ENCODE results near the gene DALRD3.

DALRD3 gene

DNA sequence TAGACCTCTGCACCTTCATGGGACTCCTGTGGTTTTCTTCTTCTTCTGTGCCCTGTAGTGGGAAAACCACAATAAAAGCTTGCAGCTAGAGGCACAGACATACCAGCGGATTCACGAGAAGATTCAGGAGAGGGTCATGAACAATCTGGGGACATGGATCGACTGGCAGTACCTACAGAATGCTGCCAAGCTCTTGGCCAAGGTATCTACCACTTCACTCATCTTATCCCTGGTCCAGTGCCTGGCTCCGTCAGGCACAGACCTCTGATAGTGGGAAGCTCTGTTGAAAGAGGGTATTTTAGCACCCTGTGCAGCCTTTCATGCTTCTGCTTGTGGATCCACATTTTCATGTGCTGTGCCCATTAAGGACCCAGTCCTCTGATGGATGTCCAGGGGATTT, 38.1 kb downstream of the DALRD3 start:
- DNase-seq (ENCODE audit: low read depth): no peak

DNA sequence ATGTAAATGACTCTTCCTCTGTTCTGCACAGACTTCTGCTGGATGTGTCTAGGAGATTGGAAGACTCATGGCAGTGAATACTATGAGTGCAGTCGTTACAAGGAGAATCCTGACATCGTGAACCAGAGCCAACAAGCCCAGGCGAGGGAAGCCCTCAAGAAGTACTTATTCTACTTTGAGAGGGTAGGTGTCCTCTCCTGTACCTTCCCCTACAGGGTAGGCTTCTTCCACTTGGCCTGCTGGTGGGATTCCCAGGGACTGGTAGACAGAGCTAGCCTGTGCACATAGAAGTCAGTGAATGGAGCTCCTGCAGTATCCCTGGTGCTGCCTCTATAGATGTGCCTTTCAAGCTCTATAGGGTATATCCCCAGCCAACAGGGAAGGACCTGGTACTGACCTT, 38.9 kb downstream of the DALRD3 start:
- no peak for DNase-seq (ENCODE audit: low read depth)

DNA sequence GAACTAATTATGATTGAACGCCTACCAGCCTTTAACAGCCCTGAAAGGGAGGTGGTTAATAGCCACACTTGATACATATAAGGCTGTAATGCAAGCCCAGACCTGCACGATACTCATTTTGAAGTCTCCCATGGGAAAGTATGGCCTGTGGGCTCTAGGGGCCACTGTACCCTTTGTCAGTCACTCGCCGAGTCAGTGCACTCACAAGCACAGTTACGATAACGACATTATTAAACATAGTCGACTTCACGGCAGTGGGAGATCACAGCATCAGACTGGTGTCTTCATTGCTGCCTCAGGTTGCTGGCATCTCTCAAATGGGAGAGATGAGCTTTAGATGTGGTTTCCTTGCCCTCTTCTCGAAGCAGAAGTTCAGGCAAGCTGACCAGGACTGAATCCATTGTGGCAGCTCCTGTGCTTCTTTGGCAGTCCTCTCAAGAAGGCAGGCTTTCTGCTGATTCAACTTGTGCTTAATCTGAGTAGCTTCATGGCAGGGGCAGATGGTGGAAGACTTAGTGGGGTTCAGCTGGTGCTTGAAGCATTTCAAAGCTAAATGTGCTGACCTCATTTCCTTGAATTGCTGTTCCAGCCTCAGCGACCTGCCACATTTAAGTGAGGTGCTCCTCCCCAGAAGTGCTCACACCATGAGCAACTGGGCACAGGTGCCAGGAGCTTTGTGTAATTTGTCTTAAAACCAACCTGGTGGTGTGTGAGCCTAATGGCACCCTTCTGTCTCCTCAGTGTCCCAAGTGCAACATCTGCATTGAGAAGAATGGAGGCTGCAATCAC, 44.1 kb downstream of the DALRD3 start:
- no peak for DNase-seq (ENCODE audit: low read depth)

DNA sequence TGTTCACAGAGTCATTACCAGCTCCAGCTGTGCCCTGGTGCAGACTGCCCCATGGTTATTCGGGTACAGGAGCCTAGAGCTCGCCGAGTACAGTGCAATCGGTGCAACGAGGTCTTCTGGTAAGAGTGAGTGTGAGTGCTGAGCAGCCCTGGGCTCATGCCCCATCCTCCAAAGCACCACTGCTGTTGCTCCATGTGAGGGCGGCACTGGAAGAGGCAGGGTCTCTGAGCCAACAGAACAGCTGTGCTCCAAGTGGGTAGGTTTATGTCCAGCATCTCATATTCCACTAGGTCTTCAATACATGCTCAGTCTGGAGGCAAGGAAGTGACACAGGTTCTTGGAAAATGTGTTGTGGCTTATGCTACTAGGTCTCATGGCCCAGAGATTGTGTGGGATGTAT, 47.8 kb downstream of the DALRD3 start:
- no peak for DNase-seq (ENCODE audit: low read depth)

DNA sequence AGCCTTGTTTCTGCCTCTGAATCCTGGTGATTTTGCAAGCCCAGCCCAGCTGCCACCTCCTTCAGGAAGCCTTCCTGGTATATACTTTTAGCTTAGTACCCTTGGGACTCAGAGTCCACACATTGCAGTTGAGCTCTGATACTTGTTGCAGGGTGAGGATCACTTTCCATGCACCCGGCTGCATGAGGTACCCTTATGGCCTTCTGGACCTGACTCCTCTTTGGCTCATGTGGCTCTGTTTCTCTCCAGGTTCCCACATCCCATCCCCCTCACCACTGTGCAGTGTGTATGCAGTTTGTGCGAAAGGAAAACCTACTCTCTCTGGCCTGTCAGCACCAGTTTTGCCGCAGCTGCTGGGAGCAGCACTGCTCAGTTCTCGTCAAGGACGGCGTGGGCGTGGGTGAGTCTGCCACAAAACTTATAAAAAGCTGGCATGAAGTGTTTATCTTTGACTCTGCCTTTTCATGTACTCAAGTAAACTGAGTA, 51.5 kb downstream of the DALRD3 start:
- no peak for DNase-seq (ENCODE audit: low read depth)

DNA sequence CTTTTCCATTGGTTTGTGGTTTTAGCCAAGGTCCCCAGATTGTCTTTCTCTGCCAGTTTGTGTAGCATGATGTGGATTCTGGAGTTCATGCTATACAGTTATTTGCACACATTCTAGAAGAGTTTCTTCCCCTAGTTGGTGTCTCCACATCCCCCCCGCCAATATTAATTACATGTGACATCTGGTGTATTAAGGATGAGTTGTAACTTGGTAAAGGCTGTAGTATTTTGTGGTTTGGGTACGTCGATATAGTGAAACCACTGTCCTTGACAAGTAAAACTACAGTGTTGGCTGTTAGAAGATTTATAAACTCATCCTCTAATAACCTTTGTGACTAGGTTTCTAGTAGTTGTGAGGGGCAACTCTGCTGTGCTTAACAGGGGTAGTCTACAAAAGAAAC, 52.0 kb downstream of the DALRD3 start:
- peak; percentile 38 for DNase-seq (ENCODE audit: low read depth)

Measured in fibroblast of gingiva (primary cell).